Astrocyte of the cerebellum (primary cell): ENCODE results near the gene TTC4.

Source experiments
- DNase-seq: peaks from one replicate; pipeline ENCODE4 v3.0.0-alpha.2; 2011; ENCODE audit warnings: low read depth
- H3K4me3 ChIP-seq: 2 replicates; pipeline ENCODE4 v1.5.1; 2011; ENCODE audit warnings: mild to moderate bottlenecking, low read depth, low read length, moderate library complexity
- CTCF ChIP-seq: IDR thresholded peaks from 2 replicates; pipeline ENCODE4 v1.5.1; 2012; ENCODE audit warnings: low read length, low read depth, moderate library complexity, mild to moderate bottlenecking; ENCODE audit errors: missing control alignments
- in situ Hi-C: cut with HindIII; loops from 2 replicates; pipeline ENCODE4 v1.10.0; 2017; ENCODE audit warnings: low sequenced_read_pairs

Gene TTC4

DNA sequence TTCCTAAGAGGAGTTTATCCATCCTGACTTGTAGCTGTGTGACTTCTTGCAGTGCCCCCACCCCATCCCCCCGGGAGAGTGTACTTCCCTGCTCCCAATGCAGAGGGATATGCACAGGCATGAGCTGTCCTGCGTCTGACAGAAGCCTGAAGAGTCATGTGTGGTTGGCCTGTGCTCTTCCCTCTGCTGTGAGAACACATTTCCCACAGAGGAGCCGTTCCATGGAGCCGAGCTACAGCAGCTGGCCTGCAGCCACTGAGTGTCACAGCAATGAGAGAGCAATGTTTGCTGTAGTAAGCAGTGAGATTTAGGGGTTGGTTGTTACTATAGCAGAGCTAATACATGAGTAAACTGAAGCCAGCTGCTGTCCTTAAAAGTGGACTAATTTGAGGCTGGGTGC, 26.6 kb downstream of the TTC4 start:
- no peak for DNase-seq
- in situ Hi-C loops = no loop called here
- no peak for TF ChIP-seq CTCF
- no peak overlapping the region for H3K4me3 ChIP-seq

- TF ChIP-seq CTCF = no peak
- no peak for DNase-seq
- H3K4me3 ChIP-seq = no peak overlapping the region
- in situ Hi-C loops = no loop called here
Observed at GRCh38 chr1:54743416-54744226, 28.0 kb downstream of the TTC4 start.

DNA sequence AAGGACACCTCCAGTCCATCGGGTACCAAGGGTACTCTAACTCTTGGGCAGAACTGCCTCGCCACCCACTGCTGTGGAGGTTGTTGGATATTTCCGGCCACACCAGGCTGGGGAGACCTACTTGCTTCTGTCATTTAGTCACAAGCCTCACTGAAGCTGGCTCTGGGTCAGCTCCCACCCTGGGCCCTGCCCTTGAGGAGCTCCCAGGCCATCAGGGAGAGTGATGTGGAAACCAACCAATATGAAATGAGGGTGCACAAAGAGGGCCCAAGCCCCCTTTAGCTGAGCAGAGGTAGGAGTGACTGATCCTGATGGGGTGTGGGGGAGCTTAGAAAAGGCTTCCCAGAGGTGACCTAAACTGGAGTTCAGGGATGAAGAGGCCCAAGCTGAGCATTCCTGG, 29.0 kb downstream of the TTC4 start:
- no peak for TF ChIP-seq CTCF
- in situ Hi-C loops = no loop called here
- no peak for DNase-seq
- H3K4me3 ChIP-seq = no peak overlapping the region

DNA sequence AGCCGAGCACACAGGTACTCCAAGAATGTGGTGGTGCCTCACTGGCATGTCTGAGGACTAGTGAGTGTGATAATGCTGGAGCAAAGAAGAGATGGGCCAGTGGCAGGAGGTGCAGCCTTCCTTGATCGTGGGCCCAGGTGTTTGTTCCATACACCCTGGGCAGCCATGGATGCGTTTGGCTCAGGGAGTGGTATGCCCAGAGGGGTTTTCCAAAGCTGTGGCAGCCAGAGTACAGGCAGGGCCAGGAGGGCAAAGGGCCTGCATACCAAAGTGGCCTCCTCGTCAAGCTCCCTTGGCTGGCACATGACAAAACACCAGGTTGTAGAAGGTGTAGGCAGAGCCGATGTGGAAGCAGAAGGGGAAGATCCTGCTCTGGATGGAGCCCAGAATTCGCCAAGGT, 29.6 kb downstream of the TTC4 start:
- in situ Hi-C loops = no loop called here
- no peak for TF ChIP-seq CTCF
- H3K4me3 ChIP-seq = no peak overlapping the region
- DNase-seq = no peak

- TF ChIP-seq CTCF = no peak
- no peak for DNase-seq
- in situ Hi-C loops = no loop called here
Observed at GRCh38 chr1:54745864-54746263, 30.2 kb downstream of the TTC4 start.

DNA sequence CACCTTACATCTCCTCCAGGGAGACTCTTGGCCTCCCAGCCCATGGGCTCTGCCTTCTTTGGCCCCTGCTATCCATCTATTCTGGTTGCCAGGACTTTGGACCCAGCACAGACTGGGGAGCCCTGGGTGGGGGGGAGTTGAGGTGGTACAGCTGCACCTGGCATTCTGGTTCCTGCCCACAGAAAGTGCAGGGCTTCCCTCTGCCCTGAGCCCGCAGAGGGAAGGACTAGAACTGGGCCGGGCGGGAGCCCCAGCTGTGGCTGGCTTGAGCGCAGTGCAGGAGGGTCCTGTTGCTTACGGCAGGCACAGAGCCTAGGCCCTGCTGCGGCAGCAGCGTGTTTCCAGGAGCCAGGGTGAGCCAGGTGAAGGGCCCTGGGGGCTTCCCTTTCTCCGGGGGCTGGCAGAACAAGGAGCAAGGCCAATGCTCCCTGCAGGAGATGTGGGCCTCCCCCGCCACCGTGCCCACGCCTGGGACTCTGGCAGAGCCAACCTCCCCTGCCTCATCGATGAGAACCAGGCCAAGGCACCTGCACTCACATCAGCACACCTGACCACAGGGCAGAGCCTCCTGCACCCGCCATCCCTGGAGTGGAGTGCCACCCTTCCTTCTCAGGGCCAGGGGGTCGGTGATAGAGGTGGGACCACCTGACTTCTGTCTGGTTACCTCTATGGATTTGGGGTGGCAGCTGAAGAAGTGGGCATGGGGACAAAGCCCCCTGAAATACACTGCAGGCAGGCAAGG, 32.6 kb downstream of the TTC4 start:
- no peak overlapping the region for H3K4me3 ChIP-seq
- in situ Hi-C loops = no loop called here
- DNase-seq = no peak
- TF ChIP-seq CTCF = no peak

More at GRCh38 chr1:54745864-54746263, 30.2 kb downstream of the TTC4 start:
- H3K4me3 ChIP-seq = no peak overlapping the region
